PC-9 (cell line): ENCODE data around the gene SDK1. TPM values are rescaled to one million over a fixed set of nuclear protein-coding genes. Genes with fewer than 3 reads are reported as not detected.
A peak's percentile ranks its signal among the peaks of the same experiment; 100 is the strongest.

Source experiments
- BruUV-seq: library from RNA; stranded (reverse); fragments of 400-500 nt; replicated peaks from 2 replicates; lab custom pipeline; 2021; lab: Mats Ljungman, UMichigan
- CTCF ChIA-PET: fragments of 300-600 bp; sonication (Branson Sonifier 250); formaldehyde crosslinking; loops from one replicate; lab custom pipeline; 2022; ENCODE audit warnings: antibody characterized with exemption; lab: Charles Lee
- POLR2A ChIA-PET: fragments of 300-600 bp; sonication (Branson Sonifier 250); formaldehyde crosslinking; loops from one replicate; lab custom pipeline; 2022; ENCODE audit warnings: antibody characterized with exemption; ENCODE audit not compliant: unreplicated experiment; lab: Charles Lee
- DNase-seq, 2 experiments: peaks; one replicate each; pipeline versions ENCODE4 v3.0.0 to v3.0.0-alpha.2; 2015 to 2022; ENCODE audit warnings: mixed read lengths in 1 of 2
- H2AFZ ChIP-seq: fragments of 200-600 bp; sonication (generic); 2 replicates; pipeline ENCODE4 v1.8.1; 2017; ENCODE audit warnings: antibody characterized with exemption
- H3F3A ChIP-seq: fragments of 200-600 bp; sonication (generic); 2 replicates; pipeline ENCODE4 v1.8.1; 2017; ENCODE audit warnings: antibody characterized with exemption, mild to moderate bottlenecking, low read depth; ENCODE audit not compliant: insufficient read depth
- H3K27ac ChIP-seq: fragments of 200-600 bp; sonication (generic); 2 replicates; pipeline ENCODE4 v1.6.1; 2016; ENCODE audit warnings: mixed run types
- H3K27me3 ChIP-seq: fragments of 200-600 bp; sonication (generic); 2 replicates; pipeline ENCODE4 v1.6.1; 2016; ENCODE audit warnings: low read depth, mixed run types; ENCODE audit not compliant: insufficient read depth
- H3K36me3 ChIP-seq: fragments of 200-600 bp; sonication (generic); 2 replicates; pipeline ENCODE4 v1.6.1; 2016; ENCODE audit warnings: low read depth, mixed run types
- H3K4me1 ChIP-seq: fragments of 200-600 bp; sonication (generic); replicated peaks from 2 replicates; pipeline ENCODE4 v1.6.1; 2016; ENCODE audit warnings: mixed run types; ENCODE audit not compliant: insufficient read depth
- H3K4me2 ChIP-seq: fragments of 200-600 bp; sonication (generic); 2 replicates; pipeline ENCODE4 v1.6.1; 2017; ENCODE audit warnings: mixed run types
- H3K4me3 ChIP-seq: fragments of 200-600 bp; sonication (generic); 2 replicates; pipeline ENCODE4 v1.6.1; 2016; ENCODE audit warnings: mixed run types
- H3K79me2 ChIP-seq: fragments of 200-600 bp; sonication (generic); 2 replicates; pipeline ENCODE4 v1.6.1; 2017; ENCODE audit warnings: low read depth, mixed run types
- H3K9me2 ChIP-seq: fragments of 200-600 bp; sonication (generic); 2 replicates; pipeline ENCODE4 v1.8.1; 2017; ENCODE audit warnings: mild to moderate bottlenecking; ENCODE audit not compliant: insufficient read depth
- H3K9me3 ChIP-seq: fragments of 200-600 bp; sonication (generic); 2 replicates; pipeline ENCODE4 v1.8.1; 2016; ENCODE audit warnings: low read depth; ENCODE audit not compliant: insufficient read depth
- H4K20me1 ChIP-seq: fragments of 200-600 bp; sonication (generic); 2 replicates; pipeline ENCODE4 v1.8.1; 2017; ENCODE audit not compliant: insufficient read depth
- EZH2 ChIP-seq: fragments of 200-600 bp; sonication (generic); IDR thresholded peaks from 2 replicates; pipeline ENCODE4 v1.8.0; 2017; ENCODE audit warnings: antibody characterized with exemption, low read depth
- intact Hi-C: fragments of 100-400 bp; cut with micrococcal nuclease; formaldehyde crosslinking; loops from one replicate; pipeline ENCODE4 v1.10.0; 2022; ENCODE audit not compliant: unreplicated experiment
- total RNA-seq: library from RNA; stranded (reverse); gene quantifications from 2 replicates; pipeline ENCODE4 v1.2.3, GENCODE V29; 2021
- TF ChIP-seq, protein P1 (sequence below): fragments of 200-600 bp; sonication (generic); conservative IDR thresholded peaks from 2 replicates; pipeline ENCODE4 v1.6.1; 2017; ENCODE audit warnings: mixed run types, antibody characterized with exemption, mild to moderate bottlenecking, moderate library complexity

SDK1 gene
- total RNA-seq, 1 experiment from 2014 or later = not detected

DNA sequence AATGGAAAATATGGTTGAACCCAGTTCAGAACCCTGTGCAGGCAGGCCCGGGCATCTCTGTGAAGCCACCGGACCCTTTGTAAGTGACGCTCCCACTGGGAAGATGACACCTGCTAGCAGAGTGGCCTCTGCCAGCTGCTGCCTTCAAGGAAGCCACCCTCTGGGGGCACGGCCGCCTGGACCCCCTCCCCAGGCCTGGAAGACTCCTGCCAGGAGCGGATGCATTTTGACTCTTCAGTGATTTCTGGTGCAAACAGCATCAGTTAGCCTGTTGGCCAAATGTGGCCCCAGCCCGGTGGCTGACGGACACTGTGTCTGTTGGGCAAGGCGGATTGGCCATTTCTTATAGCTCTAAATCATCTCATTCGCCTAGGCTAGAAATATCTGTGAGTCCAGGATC, 867.0 kb downstream of the SDK1 start:
- Histone ChIP-seq H3K27me3 (peaks cover 100% of the 10 kb centered on the region), H3K79me2 (no peaks in the 10 kb centered on the region), H2AFZ (no peak overlapping the region), H3K4me2 (no peak overlapping the region), H3K9me2 (no peaks in the 10 kb centered on the region), H3K27ac (no peak overlapping the region), H3K9me3 (no peaks in the 10 kb centered on the region), H3F3A (no peaks in the 10 kb centered on the region), H4K20me1 (no peaks in the 10 kb centered on the region; the same call in 1 of the 2 replicates), H3K4me3 (no peak overlapping the region), H3K36me3 (no peaks in the 10 kb centered on the region), H3K4me1 (no peaks in the 10 kb centered on the region)
- ChIA-PET POLR2A (no interaction called here), CTCF (no interaction called here)
- no TSS peak for BruUV-seq
- intact Hi-C loops = no loop called here
- no peak for DNase-seq
- TF ChIP-seq, protein P1, sequence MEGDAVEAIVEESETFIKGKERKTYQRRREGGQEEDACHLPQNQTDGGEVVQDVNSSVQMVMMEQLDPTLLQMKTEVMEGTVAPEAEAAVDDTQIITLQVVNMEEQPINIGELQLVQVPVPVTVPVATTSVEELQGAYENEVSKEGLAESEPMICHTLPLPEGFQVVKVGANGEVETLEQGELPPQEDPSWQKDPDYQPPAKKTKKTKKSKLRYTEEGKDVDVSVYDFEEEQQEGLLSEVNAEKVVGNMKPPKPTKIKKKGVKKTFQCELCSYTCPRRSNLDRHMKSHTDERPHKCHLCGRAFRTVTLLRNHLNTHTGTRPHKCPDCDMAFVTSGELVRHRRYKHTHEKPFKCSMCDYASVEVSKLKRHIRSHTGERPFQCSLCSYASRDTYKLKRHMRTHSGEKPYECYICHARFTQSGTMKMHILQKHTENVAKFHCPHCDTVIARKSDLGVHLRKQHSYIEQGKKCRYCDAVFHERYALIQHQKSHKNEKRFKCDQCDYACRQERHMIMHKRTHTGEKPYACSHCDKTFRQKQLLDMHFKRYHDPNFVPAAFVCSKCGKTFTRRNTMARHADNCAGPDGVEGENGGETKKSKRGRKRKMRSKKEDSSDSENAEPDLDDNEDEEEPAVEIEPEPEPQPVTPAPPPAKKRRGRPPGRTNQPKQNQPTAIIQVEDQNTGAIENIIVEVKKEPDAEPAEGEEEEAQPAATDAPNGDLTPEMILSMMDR = no peak
- TF ChIP-seq EZH2 = no peak

DNA sequence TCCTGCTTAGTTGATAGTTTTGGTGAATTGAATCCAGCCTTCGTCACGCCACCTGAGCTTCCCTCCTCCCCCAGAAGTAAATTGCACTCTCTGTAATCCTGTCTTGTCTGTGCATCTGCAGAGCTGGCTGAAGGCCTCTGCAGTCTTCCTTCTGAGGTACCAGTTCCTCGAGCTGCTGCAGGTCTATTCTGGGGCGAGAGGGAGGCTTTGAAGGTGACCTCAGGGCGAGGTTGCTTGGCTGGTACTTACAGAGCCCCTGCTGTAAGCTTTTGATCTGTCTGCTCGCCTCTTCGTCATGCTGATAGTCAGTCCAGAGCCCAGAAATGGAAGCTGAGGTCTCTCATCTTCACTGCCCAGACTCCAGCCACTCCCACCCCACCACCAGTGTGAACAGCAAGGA, 867.5 kb downstream of the SDK1 start:
- Histone ChIP-seq H3K36me3 (no peaks in the 10 kb centered on the region), H3K79me2 (no peaks in the 10 kb centered on the region), H3K4me1 (no peaks in the 10 kb centered on the region), H3K4me3 (no peak overlapping the region), H3K27ac (no peak overlapping the region), H3K9me2 (no peaks in the 10 kb centered on the region), H4K20me1 (no peaks in the 10 kb centered on the region; the same call in 1 of the 2 replicates), H2AFZ (no peak overlapping the region), H3K9me3 (no peaks in the 10 kb centered on the region), H3F3A (no peaks in the 10 kb centered on the region), H3K27me3 (peaks cover 100% of the 10 kb centered on the region), H3K4me2 (no peak overlapping the region)
- BruUV-seq = no TSS peak
- ChIA-PET POLR2A (no interaction called here), CTCF (no interaction called here)
- DNase-seq = no peak
- TF ChIP-seq, protein P1 = no peak
- no peak for TF ChIP-seq EZH2
- intact Hi-C loops = no loop called here

DNA sequence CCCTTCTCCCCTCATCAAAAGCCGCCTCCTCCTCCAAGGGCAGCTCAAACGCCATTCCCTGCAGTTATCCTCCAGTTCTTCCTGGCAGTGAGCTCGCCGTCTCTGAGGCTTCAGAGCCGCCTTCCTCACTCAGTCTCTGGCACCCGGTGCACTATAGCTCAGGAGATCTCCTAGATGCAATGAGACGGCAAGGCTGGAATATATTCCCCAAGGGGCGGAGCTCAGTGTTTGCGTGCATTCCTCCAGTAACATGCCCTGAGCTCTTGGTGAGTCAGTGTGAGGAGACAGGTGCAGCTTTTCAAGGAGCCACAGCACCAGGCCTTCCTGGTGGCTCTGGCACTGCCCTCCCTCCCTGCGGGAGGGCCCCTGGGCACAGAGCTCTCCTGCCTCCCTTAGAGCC, 868.4 kb downstream of the SDK1 start:
- no peaks in the 10 kb centered on the region; the same call in 1 of the 2 replicates for H4K20me1 ChIP-seq
- no peak overlapping the region for H3K27ac ChIP-seq
- CTCF ChIA-PET = interaction anchor here (0.6 kb wide), 1 partner anchor 66 kb away, joined by 3 read pairs; no protein-coding TSS in a partner anchor
- no peak overlapping the region for H2AFZ ChIP-seq
- H3K9me2 ChIP-seq = no peaks in the 10 kb centered on the region
- TF ChIP-seq, protein P1 = no peak
- TF ChIP-seq EZH2 = no peak
- DNase-seq = peak in 1 of 2 experiments; percentile 73
- H3K36me3 ChIP-seq = no peaks in the 10 kb centered on the region
- BruUV-seq = no TSS peak
- H3K79me2 ChIP-seq = no peaks in the 10 kb centered on the region
- no peak overlapping the region for H3K4me2 ChIP-seq
- POLR2A ChIA-PET = no interaction called here
- no peaks in the 10 kb centered on the region for H3K4me1 ChIP-seq
- H3F3A ChIP-seq = no peaks in the 10 kb centered on the region
- no peaks in the 10 kb centered on the region for H3K9me3 ChIP-seq
- intact Hi-C loops = no loop called here
- H3K27me3 ChIP-seq = peaks cover 100% of the 10 kb centered on the region
- no peak overlapping the region for H3K4me3 ChIP-seq
